D721Med (cell line): Measurements from ENCODE around the gene TBATA.

Source experiments
- DNase-seq: peaks from one replicate; pipeline ENCODE4 v3.0.0; 2011; ENCODE audit warnings: low spot score; ENCODE audit not compliant: insufficient read length
- FAIRE-seq: peaks from 2 replicates; lab custom pipeline; 2011; peaks lifted over from hg19 to GRCh38; lab: Jason Lieb, UNC
- TF ChIP-seq, protein P1 (sequence below): IDR thresholded peaks from 2 replicates; pipeline ENCODE4 v1.5.1; 2012; ENCODE audit warnings: mild to moderate bottlenecking, control low read depth; ENCODE audit not compliant: insufficient read depth; ENCODE audit errors: missing control alignments

The TBATA gene

DNA sequence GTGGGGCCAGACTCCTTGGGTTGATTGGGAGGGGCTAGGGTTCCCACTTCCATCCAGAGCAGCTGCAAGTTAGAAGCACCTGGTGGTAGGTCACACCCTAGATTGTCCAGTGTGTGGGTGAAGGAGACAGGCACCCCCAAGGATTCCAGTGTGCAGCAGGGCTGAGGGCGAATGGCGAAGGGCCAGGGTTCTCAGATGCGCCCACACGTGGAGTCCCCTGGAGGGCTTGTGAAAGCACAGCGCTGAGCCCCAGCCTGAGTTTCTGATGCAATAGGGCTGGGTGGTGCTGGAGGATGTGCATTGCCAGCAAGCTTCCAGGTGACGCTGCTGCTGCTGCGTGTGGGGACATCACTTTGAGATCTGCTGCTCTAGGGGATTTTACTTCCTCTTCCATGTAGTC lies 25.4 kb downstream of the TBATA start:
- FAIRE-seq: no peak
- TF ChIP-seq, protein P1, sequence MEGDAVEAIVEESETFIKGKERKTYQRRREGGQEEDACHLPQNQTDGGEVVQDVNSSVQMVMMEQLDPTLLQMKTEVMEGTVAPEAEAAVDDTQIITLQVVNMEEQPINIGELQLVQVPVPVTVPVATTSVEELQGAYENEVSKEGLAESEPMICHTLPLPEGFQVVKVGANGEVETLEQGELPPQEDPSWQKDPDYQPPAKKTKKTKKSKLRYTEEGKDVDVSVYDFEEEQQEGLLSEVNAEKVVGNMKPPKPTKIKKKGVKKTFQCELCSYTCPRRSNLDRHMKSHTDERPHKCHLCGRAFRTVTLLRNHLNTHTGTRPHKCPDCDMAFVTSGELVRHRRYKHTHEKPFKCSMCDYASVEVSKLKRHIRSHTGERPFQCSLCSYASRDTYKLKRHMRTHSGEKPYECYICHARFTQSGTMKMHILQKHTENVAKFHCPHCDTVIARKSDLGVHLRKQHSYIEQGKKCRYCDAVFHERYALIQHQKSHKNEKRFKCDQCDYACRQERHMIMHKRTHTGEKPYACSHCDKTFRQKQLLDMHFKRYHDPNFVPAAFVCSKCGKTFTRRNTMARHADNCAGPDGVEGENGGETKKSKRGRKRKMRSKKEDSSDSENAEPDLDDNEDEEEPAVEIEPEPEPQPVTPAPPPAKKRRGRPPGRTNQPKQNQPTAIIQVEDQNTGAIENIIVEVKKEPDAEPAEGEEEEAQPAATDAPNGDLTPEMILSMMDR: no peak
- DNase-seq: no peak

DNA sequence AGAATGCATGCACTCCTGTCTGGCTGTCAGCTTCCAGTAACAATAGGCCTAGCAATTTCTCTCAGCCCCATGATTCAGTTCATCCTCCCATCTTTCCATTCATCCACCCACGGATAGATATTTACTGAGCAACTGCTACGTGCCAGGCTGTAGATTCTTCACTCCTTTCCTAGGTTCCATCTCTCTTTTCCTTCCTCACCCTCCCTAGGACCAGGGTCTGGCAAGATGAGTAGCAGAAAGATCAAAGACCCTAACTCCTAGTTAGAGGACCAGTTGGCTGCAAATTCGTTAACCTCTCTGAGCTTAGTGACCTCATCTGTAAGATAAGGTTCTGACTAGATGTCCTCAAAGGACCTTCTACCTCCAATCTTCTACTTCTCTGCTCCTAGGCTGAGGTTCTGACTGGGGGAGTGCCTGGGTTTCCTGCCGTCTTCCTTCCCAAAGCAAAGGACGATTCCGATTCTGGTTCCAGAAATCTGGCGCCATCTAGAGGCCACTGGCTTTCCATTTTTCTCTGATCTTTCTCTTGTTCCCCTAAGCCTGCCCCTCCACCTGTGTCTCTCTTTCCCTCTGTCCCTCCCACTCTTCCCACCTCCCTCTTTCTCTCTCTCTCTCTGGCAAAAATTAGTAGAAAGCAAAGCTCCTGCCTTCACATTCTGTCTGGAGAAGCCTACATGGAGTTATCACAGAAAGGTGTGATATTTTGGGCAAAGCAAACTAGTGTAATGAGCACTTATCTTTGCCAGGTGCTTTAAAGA lies 26.2 kb downstream of the TBATA start:
- TF ChIP-seq, protein P1: peak; percentile 82
- FAIRE-seq: no peak
- DNase-seq: peak; percentile 40

DNA sequence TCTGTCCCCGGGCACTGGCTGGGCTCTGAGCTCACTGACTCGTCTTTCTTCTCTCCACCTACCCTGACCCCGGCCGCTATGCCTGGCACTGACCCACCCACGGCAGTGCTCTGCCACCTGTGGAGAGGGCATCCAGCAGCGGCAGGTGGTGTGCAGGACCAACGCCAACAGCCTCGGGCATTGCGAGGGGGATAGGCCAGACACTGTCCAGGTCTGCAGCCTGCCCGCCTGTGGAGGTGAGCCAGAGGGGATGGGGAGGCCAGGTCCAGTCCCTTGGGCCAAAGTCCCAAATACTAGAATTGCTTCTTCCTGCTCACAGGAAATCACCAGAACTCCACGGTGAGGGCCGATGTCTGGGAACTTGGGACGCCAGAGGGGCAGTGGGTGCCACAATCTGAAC lies 27.3 kb downstream of the TBATA start:
- TF ChIP-seq, protein P1: no peak
- FAIRE-seq (no peak), DNase-seq (no peak)

DNA sequence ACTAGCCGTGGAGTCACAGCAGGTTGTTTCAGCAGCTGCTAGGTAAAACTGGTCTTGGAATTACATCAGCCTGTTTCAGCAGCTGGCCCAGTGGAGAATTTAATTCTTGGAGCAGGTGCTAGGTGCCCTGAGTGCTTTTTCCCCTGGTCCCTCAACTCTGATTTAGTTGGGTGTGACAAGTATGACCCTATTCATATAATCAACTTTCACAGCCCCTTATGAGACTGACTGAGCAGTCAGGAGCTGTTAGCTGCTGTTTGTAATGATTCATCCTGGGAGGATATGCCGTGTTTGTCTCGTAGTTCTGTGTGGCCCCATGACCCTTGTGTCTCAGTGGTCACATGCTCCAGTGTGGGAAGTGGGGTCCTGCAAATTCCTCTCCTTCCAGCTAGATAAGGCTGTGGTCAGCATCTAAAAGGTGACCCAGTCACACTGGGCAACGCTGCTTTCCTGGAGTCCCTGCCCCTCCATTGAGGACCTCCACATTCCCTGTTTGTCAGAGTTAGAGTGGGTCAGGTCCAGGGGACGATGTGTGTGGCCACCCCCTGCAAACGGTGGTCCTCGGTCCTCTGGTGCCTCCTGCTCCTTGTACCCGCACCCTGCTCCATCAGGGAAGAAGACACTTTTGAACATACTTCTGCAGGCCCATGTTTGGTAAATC lies 28.3 kb downstream of the TBATA start:
- DNase-seq (no peak), FAIRE-seq (no peak)
- TF ChIP-seq, protein P1: no peak

DNA sequence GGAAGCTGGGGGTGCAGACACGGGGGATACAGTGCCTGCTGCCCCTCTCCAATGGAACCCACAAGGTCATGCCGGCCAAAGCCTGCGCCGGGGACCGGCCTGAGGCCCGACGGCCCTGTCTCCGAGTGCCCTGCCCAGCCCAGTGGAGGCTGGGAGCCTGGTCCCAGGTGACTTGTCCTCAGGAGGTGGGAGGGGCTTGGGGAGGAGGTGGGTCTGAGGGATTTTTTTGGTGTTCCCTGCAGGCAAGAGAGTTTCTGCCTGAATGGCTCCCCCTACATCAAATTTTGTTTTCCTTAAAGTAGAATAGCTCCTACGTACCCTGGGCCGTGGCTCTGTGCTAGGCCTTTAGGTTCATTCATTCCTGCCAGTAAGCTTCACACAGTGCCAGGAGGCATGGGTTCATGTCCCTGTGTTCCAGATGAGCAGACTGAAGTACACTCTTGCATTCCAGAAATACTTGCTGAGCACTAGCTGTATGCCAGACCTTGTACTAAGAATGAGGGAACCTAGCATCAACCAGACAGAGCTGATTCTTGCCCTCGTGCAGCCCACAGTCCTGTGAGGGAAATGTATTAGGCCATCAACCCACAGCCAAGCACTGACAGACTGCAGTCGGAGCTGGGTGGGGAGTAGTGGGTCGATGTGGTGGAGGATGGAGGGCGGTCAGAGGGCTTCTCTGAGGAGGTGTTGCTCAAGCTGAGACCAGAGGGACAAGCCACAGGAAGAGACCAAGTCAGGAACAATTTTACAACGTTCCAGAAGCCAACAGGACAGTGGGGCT lies 31.1 kb downstream of the TBATA start:
- DNase-seq (no peak), FAIRE-seq (no peak)
- TF ChIP-seq, protein P1: no peak

DNA sequence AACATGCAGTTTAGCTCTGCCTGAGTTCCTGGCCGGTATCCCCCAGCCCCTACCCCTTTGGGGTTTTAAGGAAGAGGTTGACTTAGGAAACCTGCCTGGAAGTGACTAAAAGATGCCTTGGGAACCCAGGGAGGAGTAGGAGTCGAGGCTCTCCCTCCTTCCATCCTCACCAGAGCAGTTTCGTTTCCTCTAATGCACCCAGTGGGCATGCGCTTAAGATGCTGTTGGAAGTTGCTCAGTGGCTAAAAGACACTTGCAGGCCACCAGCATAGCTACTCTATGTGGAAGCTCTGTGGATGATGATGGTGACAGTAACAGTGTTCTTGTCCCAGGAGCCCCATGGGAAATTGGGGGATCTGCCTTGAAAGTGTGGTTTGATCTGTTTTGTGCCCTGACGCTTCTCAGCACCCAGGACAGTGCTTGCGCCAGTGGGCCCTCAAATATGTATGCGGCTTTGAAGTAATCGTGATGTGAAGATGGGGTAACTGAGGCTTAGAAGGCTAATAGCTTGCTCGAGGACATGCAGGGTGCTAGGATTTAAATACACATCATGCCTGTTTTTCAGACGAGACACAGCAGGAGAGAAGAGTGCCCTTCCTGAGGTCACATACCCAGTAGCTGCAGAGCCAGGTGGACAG lies 32.0 kb downstream of the TBATA start:
- TF ChIP-seq, protein P1: no peak
- DNase-seq: no peak
- FAIRE-seq: no peak
